Transverse colon (tissue), 3 donors: Measurements from ENCODE around the gene TTC9B.

ENCODE experiments used
- CTCF ChIP-seq, 5 experiments: fragments of 200-600 bp in 3 of 5; fragments of 450-650 bp in 2 of 5; sonication (generic) in 3 of 5; IDR thresholded peaks; 1 replicate in 2 of 5; 2 replicates in 3 of 5; pipeline ENCODE4 v1.5.1; 2016 to 2017; ENCODE audit warnings: antibody characterized with exemption in 5 of 5, inconsistent platforms in 3 of 5, mild to moderate bottlenecking in 2 of 5, moderate library complexity in 1 of 5
- EP300 ChIP-seq: sonication (generic); formaldehyde crosslinking; IDR thresholded peaks from one replicate; pipeline ENCODE4 v1.6.1; 2017; ENCODE audit warnings: antibody characterized with exemption, low read depth

- no peak for TF ChIP-seq CTCF (IDR thresholded peaks at IDR 0.05)
- TF ChIP-seq EP300: no peak
These were observed 42.4 kb downstream of the TTC9B start for GRCh38 chr19:40175820-40176219.
